ENCODE data around the gene FDXR. TPM values are rescaled to one million over a fixed set of nuclear protein-coding genes. Genes with fewer than 3 reads are reported as not detected.
A peak's percentile ranks its signal among the peaks of the same experiment; 100 is the strongest.

The FDXR gene
- total and polyA plus RNA-seq, 8 donors, result 4.3 to 15.1 (median 11.9) TPM

- no peak overlapping the region for H3K27ac ChIP-seq
- TF ChIP-seq CTCF (IDR thresholded peaks at IDR 0.05), result no peak
- ATAC-seq (no peak), FAIRE-seq (no peak), DNase-seq (no peak)
- no peaks in the 10 kb centered on the region for H3K27me3 ChIP-seq
- H3K9me3 ChIP-seq, result no peaks in the 10 kb centered on the region
- no peaks in the 10 kb centered on the region for H3K4me1 ChIP-seq
- no peak overlapping the region for H3K4me3 ChIP-seq
- intact Hi-C loops (cut with DNase I), result no loop called here
- no peaks in the 10 kb centered on the region for H3K36me3 ChIP-seq
- 73 to 82% methylated on average over 22 of the region's 22 CpGs for WGBS, 2 donors
Measured at GRCh38 chr17:74831444-74832146, 41.2 kb downstream of the FDXR start.

- no peaks in the 10 kb centered on the region for H3K9me3 ChIP-seq
- H3K4me1 ChIP-seq, result no peaks in the 10 kb centered on the region
- H3K27ac ChIP-seq, result no peak overlapping the region
- intact Hi-C loops (cut with DNase I), result no loop called here
- H3K27me3 ChIP-seq, result no peaks in the 10 kb centered on the region
- ATAC-seq, result no peak
- no peak for FAIRE-seq
- H3K36me3 ChIP-seq, result no peaks in the 10 kb centered on the region
- no peak for TF ChIP-seq CTCF (IDR thresholded peaks at IDR 0.05)
- DNase-seq, result peak in 1 of 6 donors; percentile 41
- no peak overlapping the region for H3K4me3 ChIP-seq
- 92 to 95% methylated on average over 19 of the region's 19 CpGs for WGBS, 2 donors
Measured at GRCh38 chr17:74830861-74831260, 41.9 kb downstream of the FDXR start.

- TF ChIP-seq CTCF (IDR thresholded peaks at IDR 0.05), result no peak
- no peaks in the 10 kb centered on the region for H3K27me3 ChIP-seq
- FAIRE-seq, result no peak
- H3K4me1 ChIP-seq, result no peaks in the 10 kb centered on the region
- no peak for ATAC-seq
- intact Hi-C loops (cut with DNase I), result no loop called here
- no peaks in the 10 kb centered on the region for H3K36me3 ChIP-seq
- WGBS, 2 donors, result 93 to 94% methylated on average over 11 of the region's 11 CpGs
- no peaks in the 10 kb centered on the region for H3K9me3 ChIP-seq
- DNase-seq, result peak in 1 of 6 donors; percentile 40
- no peak overlapping the region for H3K27ac ChIP-seq
- no peak overlapping the region for H3K4me3 ChIP-seq
Measured at GRCh38 chr17:74827800-74828199, 45.0 kb downstream of the FDXR start.

DNA sequence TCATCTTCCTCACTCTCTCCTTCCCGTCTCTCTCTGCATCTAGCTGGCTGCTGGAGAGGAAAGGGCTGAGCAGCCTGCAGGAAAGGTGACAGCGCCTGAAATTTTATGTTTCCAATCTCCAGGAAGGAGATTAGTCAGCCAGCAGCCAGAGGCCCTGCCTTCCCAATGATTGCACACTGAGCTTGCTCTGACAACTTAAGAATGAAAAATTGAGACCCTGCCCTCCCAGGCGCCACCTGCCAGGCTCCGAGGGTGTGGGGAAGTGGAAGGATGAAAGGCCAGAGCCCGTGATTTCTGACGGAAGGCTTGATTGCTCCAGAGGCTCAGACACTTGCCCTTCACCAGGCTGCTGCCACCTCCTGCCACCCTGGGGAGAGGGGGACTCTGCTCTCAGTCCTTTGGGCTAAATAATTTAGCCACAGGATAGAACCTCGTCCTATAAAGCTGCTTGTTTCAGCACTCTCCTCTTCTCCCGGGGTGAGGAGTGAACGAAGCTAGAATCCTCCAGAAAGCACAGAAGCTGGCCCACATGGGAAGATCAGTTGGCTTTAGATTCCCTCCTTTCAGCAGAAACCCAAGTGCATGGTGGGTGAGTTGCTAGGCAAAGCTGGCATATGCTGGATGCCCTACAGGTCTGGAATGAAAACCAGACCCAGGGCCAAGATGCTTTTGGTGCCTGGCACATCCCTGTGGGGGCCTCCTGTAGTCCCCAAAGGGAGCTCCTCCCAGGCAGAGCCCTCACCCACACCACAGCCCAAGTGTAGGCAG, 46.7 kb downstream of the FDXR start:
- H3K27me3 ChIP-seq, result no peaks in the 10 kb centered on the region
- no peak overlapping the region for H3K4me3 ChIP-seq
- no peaks in the 10 kb centered on the region for H3K4me1 ChIP-seq
- no peak for ATAC-seq
- no peak for TF ChIP-seq CTCF (IDR thresholded peaks at IDR 0.05)
- intact Hi-C loops (cut with DNase I), result no loop called here
- WGBS, 2 donors, result 83 to 88% methylated on average over 9 of the region's 9 CpGs
- FAIRE-seq, result no peak
- H3K27ac ChIP-seq, result no peak overlapping the region
- DNase-seq, result no peak
- H3K36me3 ChIP-seq, result no peaks in the 10 kb centered on the region
- H3K9me3 ChIP-seq, result no peaks in the 10 kb centered on the region

All from pancreas (tissue), 10 donors.